ENCODE data around the gene KDM4C. TPM values are rescaled to one million over a fixed set of nuclear protein-coding genes. Genes with fewer than 3 reads are reported as not detected.

Gene KDM4C
- total RNA-seq, 1 experiment from 2014 or later = 16.8 TPM

DNA sequence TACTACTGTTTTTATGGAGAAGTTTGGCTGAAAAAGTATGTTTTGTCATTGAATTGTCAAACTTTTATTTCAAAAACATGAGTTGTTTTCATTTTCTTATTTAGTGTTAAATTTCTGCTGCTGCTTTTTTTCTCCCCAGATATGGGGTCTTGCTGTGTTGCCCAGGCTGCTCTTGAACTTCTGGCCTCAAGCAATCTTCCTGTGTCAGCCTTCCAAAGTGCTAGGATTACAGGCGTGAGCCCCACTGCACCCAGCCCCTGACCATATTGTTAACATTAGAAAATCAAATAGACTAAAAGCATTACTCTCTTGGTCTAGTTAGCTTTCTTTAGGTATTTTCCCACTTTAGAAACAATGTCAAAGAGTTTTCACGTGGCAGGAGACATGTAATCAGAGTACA, 215.3 kb downstream of the KDM4C start:
- H3K9me3 ChIP-seq (ENCODE audit: control insufficient read depth in 1 of 2, insufficient read depth in 1 of 2, low read depth in 1 of 2, low read length in 2 of 2) = no peaks in the 10 kb centered on the region
- no peak overlapping the region for H3K9ac ChIP-seq (ENCODE audit: low read length)
- BruUV-seq (replicated peaks) = no TSS peak
- no peaks in the 10 kb centered on the region for H3K9me2 ChIP-seq (ENCODE audit: insufficient read depth)
- no peak overlapping the region for H3K4me3 ChIP-seq (replicated peaks in 1 of 2; ENCODE audit: low read depth in 1 of 2, low read length in 2 of 2)
- no peaks in the 10 kb centered on the region for H3K36me3 ChIP-seq (ENCODE audit: control insufficient read depth in 1 of 2, insufficient read depth in 2 of 2, low read length in 2 of 2)
- H3K4me2 ChIP-seq (ENCODE audit: low read length) = no peak overlapping the region
- ChIA-PET POLR2A (no interaction called here), RAD21 (ENCODE audit: low non-redundant PET in 1 of 2, low total read pairs in 2 of 2, uncharacterized antibody in 2 of 2, unreplicated experiment in 2 of 2) (no interaction called here), CTCF (no interaction called here)
- no peaks in the 10 kb centered on the region for H3K4me1 ChIP-seq (ENCODE audit: control insufficient read depth in 1 of 2, insufficient read depth in 2 of 2, low read length in 2 of 2)
- ATAC-seq (no peak), DNase-seq (ENCODE audit: low read depth, low spot score) (no peak)
- no peak overlapping the region for H2AFZ ChIP-seq (ENCODE audit: low read depth, low read length, poor library complexity, severe bottlenecking)
- H3K27ac ChIP-seq (ENCODE audit: low read depth, low read length) = no peak overlapping the region
- H4K20me1 ChIP-seq (ENCODE audit: insufficient read depth) = no peaks in the 10 kb centered on the region
- intact Hi-C loops (cut with micrococcal nuclease) = no loop called here
- H3K27me3 ChIP-seq (ENCODE audit: insufficient read depth, low read length) = no peaks in the 10 kb centered on the region
- H3K79me2 ChIP-seq (ENCODE audit: insufficient read depth, low read length) = no peaks in the 10 kb centered on the region
- TF ChIP-seq, protein P1, sequence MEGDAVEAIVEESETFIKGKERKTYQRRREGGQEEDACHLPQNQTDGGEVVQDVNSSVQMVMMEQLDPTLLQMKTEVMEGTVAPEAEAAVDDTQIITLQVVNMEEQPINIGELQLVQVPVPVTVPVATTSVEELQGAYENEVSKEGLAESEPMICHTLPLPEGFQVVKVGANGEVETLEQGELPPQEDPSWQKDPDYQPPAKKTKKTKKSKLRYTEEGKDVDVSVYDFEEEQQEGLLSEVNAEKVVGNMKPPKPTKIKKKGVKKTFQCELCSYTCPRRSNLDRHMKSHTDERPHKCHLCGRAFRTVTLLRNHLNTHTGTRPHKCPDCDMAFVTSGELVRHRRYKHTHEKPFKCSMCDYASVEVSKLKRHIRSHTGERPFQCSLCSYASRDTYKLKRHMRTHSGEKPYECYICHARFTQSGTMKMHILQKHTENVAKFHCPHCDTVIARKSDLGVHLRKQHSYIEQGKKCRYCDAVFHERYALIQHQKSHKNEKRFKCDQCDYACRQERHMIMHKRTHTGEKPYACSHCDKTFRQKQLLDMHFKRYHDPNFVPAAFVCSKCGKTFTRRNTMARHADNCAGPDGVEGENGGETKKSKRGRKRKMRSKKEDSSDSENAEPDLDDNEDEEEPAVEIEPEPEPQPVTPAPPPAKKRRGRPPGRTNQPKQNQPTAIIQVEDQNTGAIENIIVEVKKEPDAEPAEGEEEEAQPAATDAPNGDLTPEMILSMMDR (IDR thresholded peaks at IDR 0.05 in 2 of 3, conservative IDR thresholded peaks at IDR 0.05 in 1 of 3; ENCODE audit: borderline replicate concordance in 1 of 3, insufficient read depth in 1 of 3, low read depth in 2 of 3, low read length in 2 of 3) = no peak
- TF ChIP-seq ZNF274 (IDR thresholded peaks at IDR 0.05; ENCODE audit: low read depth, low read length) = no peak
- TF ChIP-seq EZH2 (IDR thresholded peaks at IDR 0.05) = no peak
- TF ChIP-seq TCF7L2 (IDR thresholded peaks at IDR 0.05; ENCODE audit: borderline replicate concordance, extremely low read depth, insufficient read depth, insufficient read length) = no peak
- TF ChIP-seq EZH2phosphoT487 (IDR thresholded peaks at IDR 0.05; ENCODE audit: borderline replicate concordance) = no peak
- no peak for TF ChIP-seq RAD21 (IDR thresholded peaks at IDR 0.05; ENCODE audit: low read depth)
- TF ChIP-seq, protein P2, sequence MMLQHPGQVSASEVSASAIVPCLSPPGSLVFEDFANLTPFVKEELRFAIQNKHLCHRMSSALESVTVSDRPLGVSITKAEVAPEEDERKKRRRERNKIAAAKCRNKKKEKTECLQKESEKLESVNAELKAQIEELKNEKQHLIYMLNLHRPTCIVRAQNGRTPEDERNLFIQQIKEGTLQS (IDR thresholded peaks at IDR 0.05) = no peak
- no peak for TF ChIP-seq ZFX (IDR thresholded peaks at IDR 0.05)
- no peak for TF ChIP-seq JUND (IDR thresholded peaks at IDR 0.05)

DNA sequence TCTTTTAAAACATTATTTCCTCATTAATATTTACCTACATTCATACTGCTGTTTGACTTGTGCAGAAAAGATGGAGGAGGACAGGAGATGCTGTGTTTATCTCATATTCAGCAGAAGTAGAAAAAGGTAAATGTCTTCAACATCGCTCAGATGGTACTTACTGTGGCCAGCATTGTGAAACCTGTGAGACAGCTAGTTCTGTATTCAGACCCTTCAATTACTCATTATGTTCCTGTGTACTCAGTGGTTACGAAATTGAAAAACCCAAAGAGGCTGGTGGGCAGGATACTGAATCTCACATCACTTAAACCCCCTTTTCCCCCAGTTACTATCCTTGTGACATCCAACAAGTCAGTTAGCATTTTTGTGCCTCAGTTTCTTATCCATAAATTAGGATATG, 216.0 kb downstream of the KDM4C start:
- ChIA-PET CTCF (no interaction called here), POLR2A (no interaction called here), RAD21 (ENCODE audit: low non-redundant PET in 1 of 2, low total read pairs in 2 of 2, uncharacterized antibody in 2 of 2, unreplicated experiment in 2 of 2) (no interaction called here)
- H3K27me3 ChIP-seq (ENCODE audit: insufficient read depth, low read length) = no peaks in the 10 kb centered on the region
- H3K4me2 ChIP-seq (ENCODE audit: low read length) = no peak overlapping the region
- no peak overlapping the region for H3K27ac ChIP-seq (ENCODE audit: low read depth, low read length)
- no peaks in the 10 kb centered on the region for H3K9me3 ChIP-seq (ENCODE audit: control insufficient read depth in 1 of 2, insufficient read depth in 1 of 2, low read depth in 1 of 2, low read length in 2 of 2)
- no peak overlapping the region for H2AFZ ChIP-seq (ENCODE audit: low read depth, low read length, poor library complexity, severe bottlenecking)
- H3K4me1 ChIP-seq (ENCODE audit: control insufficient read depth in 1 of 2, insufficient read depth in 2 of 2, low read length in 2 of 2) = no peaks in the 10 kb centered on the region
- DNase-seq (ENCODE audit: low read depth, low spot score) (no peak), ATAC-seq (no peak)
- no peak overlapping the region for H3K9ac ChIP-seq (ENCODE audit: low read length)
- H4K20me1 ChIP-seq (ENCODE audit: insufficient read depth) = no peaks in the 10 kb centered on the region
- TF ChIP-seq EGR1 (IDR thresholded peaks at IDR 0.05; ENCODE audit: low read depth) (no peak), EZH2phosphoT487 (IDR thresholded peaks at IDR 0.05; ENCODE audit: borderline replicate concordance) (no peak), TCF7L2 (IDR thresholded peaks at IDR 0.05; ENCODE audit: borderline replicate concordance, extremely low read depth, insufficient read depth, insufficient read length) (no peak), ZFX (IDR thresholded peaks at IDR 0.05) (no peak)
- TF ChIP-seq, protein P3, sequence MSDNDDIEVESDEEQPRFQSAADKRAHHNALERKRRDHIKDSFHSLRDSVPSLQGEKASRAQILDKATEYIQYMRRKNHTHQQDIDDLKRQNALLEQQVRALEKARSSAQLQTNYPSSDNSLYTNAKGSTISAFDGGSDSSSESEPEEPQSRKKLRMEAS (IDR thresholded peaks at IDR 0.05) = no peak
- TF ChIP-seq, protein P1 (IDR thresholded peaks at IDR 0.05 in 2 of 3, conservative IDR thresholded peaks at IDR 0.05 in 1 of 3; ENCODE audit: borderline replicate concordance in 1 of 3, insufficient read depth in 1 of 3, low read depth in 2 of 3, low read length in 2 of 3) = no peak
- intact Hi-C loops (cut with micrococcal nuclease) = no loop called here
- no TSS peak for BruUV-seq (replicated peaks)
- no peaks in the 10 kb centered on the region for H3K9me2 ChIP-seq (ENCODE audit: insufficient read depth)
- no peaks in the 10 kb centered on the region for H3K36me3 ChIP-seq (ENCODE audit: control insufficient read depth in 1 of 2, insufficient read depth in 2 of 2, low read length in 2 of 2)
- no peaks in the 10 kb centered on the region for H3K79me2 ChIP-seq (ENCODE audit: insufficient read depth, low read length)
- no peak overlapping the region for H3K4me3 ChIP-seq (replicated peaks in 1 of 2; ENCODE audit: low read depth in 1 of 2, low read length in 2 of 2)
